K562 (cell line): ENCODE measurements around the gene WDR46. TPM values are rescaled to one million over a fixed set of nuclear protein-coding genes. Genes with fewer than 3 reads are reported as not detected.

Experiments
- ATAC-seq: fragments of 200-7000 bp; cut with Tn5 transposase; 3 replicates; pipeline ENCODE4 v1.9.1; 2020; ENCODE audit warnings: moderate library complexity
- BruUV-seq: library from RNA; stranded (reverse); fragments of 400-500 nt; replicated peaks from 2 replicates; lab custom pipeline; 2021; lab: Mats Ljungman, UMichigan
- CTCF ChIA-PET: fragments of 300-600 bp; formaldehyde crosslinking; extraction: SDS; loops from one replicate; lab custom pipeline; 2021; ENCODE audit warnings: low intra/inter-chr PET ratio; lab: Yijun Ruan, JAX
- POLR2A ChIA-PET: fragments of 300-600, 350-650 bp; sonication (Branson Sonifier 250); formaldehyde crosslinking; extraction: SDS; loops from one replicate; lab custom pipeline; 2021; ENCODE audit warnings: antibody characterized with exemption, inconsistent platforms; lab: Yijun Ruan, JAX
- DNase-seq, 4 experiments: peaks; one replicate each; pipeline versions ENCODE4 v3.0.0 to v3.0.0-alpha.2; 2011 to 2018; ENCODE audit warnings: low spot score in 3 of 4, mixed read lengths in 3 of 4; ENCODE audit errors: extremely low read depth in 1 of 4
- FAIRE-seq: peaks from 2 replicates; lab custom pipeline; 2011; peaks lifted over from hg19 to GRCh38; lab: Jason Lieb, UNC
- H2AFZ ChIP-seq: 2 replicates; pipeline ENCODE4 v1.6.0; 2011; ENCODE audit warnings: low read depth, low read length, control low read depth, inconsistent platforms
- H3K27ac ChIP-seq: fragments of 200-600 bp; 3 replicates; pipeline ENCODE4 v1.8.0; 2011; ENCODE audit warnings: low read depth, mild to moderate bottlenecking, control low read depth, inconsistent platforms, low read length, moderate library complexity, mixed read lengths; ENCODE audit errors: extremely low read depth
- H3K27me3 ChIP-seq, 2 experiments: fragments of 300-600 bp in 1 of 2; 2 replicates in 1 of 2; 3 replicates in 1 of 2; pipeline versions ENCODE4 v1.6.0 to v1.8.0; 2011; ENCODE audit warnings: inconsistent platforms in 2 of 2, low read length in 2 of 2, mild to moderate bottlenecking in 1 of 2, mixed read lengths in 1 of 2, moderate library complexity in 1 of 2; ENCODE audit not compliant: control insufficient read depth in 2 of 2, insufficient read depth in 2 of 2
- H3K36me3 ChIP-seq: fragments of 300-600 bp; 3 replicates; pipeline ENCODE4 v1.8.0; 2011; ENCODE audit warnings: mild to moderate bottlenecking, low read length, inconsistent platforms; ENCODE audit not compliant: control insufficient read depth, insufficient read depth
- H3K4me1 ChIP-seq, 2 experiments: fragments of 200-600 bp in 1 of 2; replicated peaks in 1 of 2; 2 replicates in 1 of 2; 3 replicates in 1 of 2; pipeline versions ENCODE4 v1.5.1 to v1.8.0; 2011; ENCODE audit warnings: inconsistent platforms in 2 of 2, low read length in 2 of 2, mild to moderate bottlenecking in 1 of 2, mixed read lengths in 1 of 2, moderate library complexity in 1 of 2; ENCODE audit not compliant: control insufficient read depth in 2 of 2, insufficient read depth in 2 of 2
- H3K4me2 ChIP-seq: 2 replicates; pipeline ENCODE4 v1.6.1; 2011; ENCODE audit warnings: low read length, control low read depth, inconsistent platforms, mixed read lengths; ENCODE audit not compliant: insufficient read depth
- H3K4me3 ChIP-seq: fragments of 200-600 bp; sonication (generic), shearing (Covaris generic); 2 replicates; pipeline ENCODE4 v1.5.1; 2016; ENCODE audit warnings: control low read depth, inconsistent platforms
- H3K79me2 ChIP-seq: fragments of 200-600 bp; 3 replicates; pipeline ENCODE4 v1.8.0; 2011; ENCODE audit warnings: low read length, inconsistent platforms; ENCODE audit not compliant: control insufficient read depth, insufficient read depth
- H3K9ac ChIP-seq, 2 experiments: 2 replicates each; pipeline versions ENCODE4 v1.6.0 to v1.6.1; 2011; ENCODE audit warnings: low read depth in 2 of 2, low read length in 2 of 2, control low read depth in 1 of 2, inconsistent platforms in 1 of 2, mild to moderate bottlenecking in 1 of 2, mixed read lengths in 1 of 2; ENCODE audit not compliant: insufficient read depth in 1 of 2
- H3K9me1 ChIP-seq: one replicate; pipeline ENCODE4 v1.6.0; 2011; ENCODE audit warnings: inconsistent platforms, mild to moderate bottlenecking, low read length, moderate library complexity; ENCODE audit not compliant: control insufficient read depth, insufficient read depth
- H3K9me3 ChIP-seq: replicated peaks from 2 replicates; pipeline ENCODE4 v1.5.1; 2011; ENCODE audit warnings: low read depth, low read length, inconsistent platforms; ENCODE audit not compliant: control insufficient read depth, insufficient read depth
- H4K20me1 ChIP-seq: replicated peaks from 2 replicates; pipeline ENCODE4 v1.6.1; 2011; ENCODE audit warnings: low read length, inconsistent platforms, mixed read lengths; ENCODE audit not compliant: control insufficient read depth, insufficient read depth
- CBX2 ChIP-seq: fragments of 200-600 bp; sonication (generic); IDR thresholded peaks from one replicate; pipeline ENCODE4 v1.6.1; 2012; ENCODE audit warnings: mild to moderate bottlenecking, low read length, inconsistent platforms; ENCODE audit not compliant: insufficient read depth, poor library complexity, severe bottlenecking
- CBX5 ChIP-seq: IDR thresholded peaks from 2 replicates; pipeline ENCODE4 v1.6.1; 2014; ENCODE audit warnings: low read depth, borderline replicate concordance
- CREM ChIP-seq: IDR thresholded peaks from 2 replicates; pipeline ENCODE4 v1.6.1; 2014; ENCODE audit warnings: antibody characterized with exemption, low read depth
- DNMT1 ChIP-seq: fragments of 450-650 bp; IDR thresholded peaks from 2 replicates; pipeline ENCODE4 v1.6.1; 2016; ENCODE audit warnings: antibody characterized with exemption, mild to moderate bottlenecking
- HNRNPL ChIP-seq: fragments of 200-400 bp; formaldehyde crosslinking; IDR thresholded peaks from 2 replicates; pipeline ENCODE4 v1.6.1; 2017; ENCODE audit warnings: low read depth, mild to moderate bottlenecking, low read length
- KAT7 ChIP-seq: sonication (generic); formaldehyde crosslinking; IDR thresholded peaks from 2 replicates; pipeline ENCODE4 v1.8.0; 2022; ENCODE audit warnings: missing genetic modification reagents, mild to moderate bottlenecking, borderline replicate concordance
- L3MBTL2 ChIP-seq: fragments of 450-650 bp; IDR thresholded peaks from 2 replicates; pipeline ENCODE4 v1.6.1; 2016; ENCODE audit warnings: mild to moderate bottlenecking, moderate library complexity
- MAFF ChIP-seq: IDR thresholded peaks from 2 replicates; pipeline ENCODE4 v1.6.1; 2012; ENCODE audit warnings: low read length, improper control_type of control experiment
- MAX ChIP-seq: sonication (generic); formaldehyde crosslinking; IDR thresholded peaks from 2 replicates; pipeline ENCODE4 v1.9.0; 2022; ENCODE audit warnings: mild to moderate bottlenecking, missing genetic modification reagents
- NRF1 ChIP-seq, 2 experiments: fragments of 450-650 bp; IDR thresholded peaks in 1 of 2; conservative IDR thresholded peaks in 1 of 2; 2 replicates each; pipeline ENCODE4 v1.6.1; 2014; ENCODE audit warnings: mild to moderate bottlenecking in 2 of 2
- PKNOX1 ChIP-seq: fragments of 450-650 bp; IDR thresholded peaks from 2 replicates; pipeline ENCODE4 v1.6.1; 2016
- RCOR1 ChIP-seq, 2 experiments: IDR thresholded peaks; 2 replicates each; pipeline ENCODE4 v1.6.1; 2012; ENCODE audit warnings: low read depth in 2 of 2, low read length in 2 of 2, borderline replicate concordance in 1 of 2, improper control_type of control experiment in 1 of 2
- SNIP1 ChIP-seq: fragments of 450-650 bp; IDR thresholded peaks from 2 replicates; pipeline ENCODE4 v1.7.1; 2017; ENCODE audit warnings: low read depth, mild to moderate bottlenecking
- USF1 ChIP-seq: sonication (generic); formaldehyde crosslinking; IDR thresholded peaks from 2 replicates; pipeline ENCODE4 v1.9.0; 2022; ENCODE audit warnings: mild to moderate bottlenecking, missing genetic modification reagents
- ZBTB49 ChIP-seq: sonication (generic); formaldehyde crosslinking; IDR thresholded peaks from 2 replicates; pipeline ENCODE4 v1.8.0; 2022; ENCODE audit warnings: missing genetic modification reagents, mild to moderate bottlenecking, borderline replicate concordance
- ZNF695 ChIP-seq: fragments of 450-650 bp; formaldehyde crosslinking; IDR thresholded peaks from 2 replicates; pipeline ENCODE4 v1.4.0; 2020; ENCODE audit warnings: mild to moderate bottlenecking, moderate library complexity
- WGBS: fragments of 100-300 bp; shearing (Covaris generic); methylation state at CpG from one replicate; pipeline ENCODE4 v1.1.6; 2016; ENCODE audit warnings: low coverage, mixed read lengths; ENCODE audit not compliant: insufficient coverage; ENCODE audit errors: missing lambda C conversion rate; 5-methylcytosine and 5-hydroxymethylcytosine counted together
- in situ Hi-C: fragments of 300-500 bp; cut with MboI; formaldehyde crosslinking; loops from 4 replicates; pipeline ENCODE4 v1.15.0; 2018; ENCODE audit warnings: inconsistent platforms, mixed read lengths
- intact Hi-C: fragments of 100-400 bp; cut with micrococcal nuclease; formaldehyde crosslinking; loops from 2 replicates; pipeline ENCODE4 v1.14.2; 2022
- polyA plus RNA-seq, 8 experiments: library from polyadenylated mRNA; depleted of rRNA in 4 of 8; stranded (reverse) in 5 of 8; unstranded in 3 of 8; fragments of >200 nt; fragmentation: Nextera tagmentation in 2 of 8; fragmentation: Illumina TruSeq in 1 of 8; extraction: Ambion mirVana in 2 of 8; extraction: Trizol in 1 of 8; gene quantifications; 2 replicates each; pipeline versions ENCODE4 v1.2.1 to v1.2.3, GENCODE V29; 2011 to 2014; ENCODE audit warnings: inconsistent platforms in 1 of 8, missing spikeins in 1 of 8
- total RNA-seq, 7 experiments: library from RNA; depleted of rRNA in 6 of 7; stranded (reverse); fragments of >200 nt in 6 of 7; fragmentation: Illumina TruSeq in 2 of 7; extraction: Trizol in 2 of 7; gene quantifications; 2 replicates each; pipeline versions ENCODE4 v1.2.1 to v1.2.3, GENCODE V29; 2011 to 2021; ENCODE audit warnings: low replicate concordance in 1 of 7

WDR46 gene
- total and polyA plus RNA-seq, 9 of the 15 experiments (the other 6 are each of a cell fraction or from before 2014, with no cell fraction given), result 8.9 to 146 (median 93.1) TPM

GRCh38 chr6:33314943-33315792 lies 26.1 kb upstream of the WDR46 start (continued):
- TF ChIP-seq PKNOX1, result no peak
- peak; percentile 58 to 68 for TF ChIP-seq NRF1 (conservative IDR thresholded peaks at IDR 0.05 in 1 of 2, IDR thresholded peaks at IDR 0.05 in 1 of 2)
- TF ChIP-seq MAFF, result no peak
- no peak for TF ChIP-seq RCOR1 (IDR thresholded peaks at IDR 0.05; ENCODE audit: borderline replicate concordance in 1 of 2, low read depth in 2 of 2, low read length in 2 of 2)
- TF ChIP-seq CBX5, result no peak
- no peak for TF ChIP-seq ZNF695 (CRISPR knock-in tag)
- peak; percentile 37; the same call in 1 of the 2 replicates for TF ChIP-seq L3MBTL2
- TF ChIP-seq CBX2, result no peak
- no peak for TF ChIP-seq DNMT1

- ChIA-PET POLR2A (no interaction called here), CTCF (interaction anchor here (0.6 kb wide), 1 partner anchor 11 kb away, joined by 3 read pairs; no protein-coding TSS in a partner anchor)
- in situ Hi-C loops (no loop called here), intact Hi-C loops (no loop called here)
- Histone ChIP-seq H3K4me2 (peak overlapping the region; percentile 95), H3K4me1 (peaks cover 41 to 59% of the 10 kb centered on the region in 2 experiments), H3K4me3 (peak overlapping the region; percentile 68), H3K27me3 (no peaks in the 10 kb centered on the region), H3K9me3 (no peaks in the 10 kb centered on the region), H3K9me1 (no peaks in the 10 kb centered on the region), H3K79me2 (peaks cover 51% of the 10 kb centered on the region), H3K27ac (peak overlapping the region; percentile 90), H4K20me1 (peaks cover 7% of the 10 kb centered on the region; the same call in 1 of the 2 replicates), H3K9ac (peak overlapping the region; percentile 63 to 84; a peak in 3 of 4 replicates), H3K36me3 (peaks cover 38% of the 10 kb centered on the region), H2AFZ (peak overlapping the region; percentile 86)
- BruUV-seq, result no TSS peak
- DNase-seq (peak; percentile 60 to 92 (median 71)), ATAC-seq (peak; percentile 61), FAIRE-seq (peak; percentile 87)
- under 1% methylated on average over 8 of the region's 10 CpGs for WGBS
- TF ChIP-seq CREM (peak; percentile 60), ZBTB49 (CRISPR knock-in tag) (0 out of 2 replicates have a peak, but pooled peaks have one; percentile 67), KAT7 (CRISPR knock-in tag) (peak; percentile 73; the same call in 1 of the 2 replicates), MAX (CRISPR knock-in tag) (peak; percentile 40), HNRNPL (no peak), USF1 (peak; percentile 81), SNIP1 (no peak)
These were observed 25.5 kb upstream of the WDR46 start for GRCh38 chr6:33314515-33314942.
